ENCODE measurements around the gene ADAMTS6. TPM values are rescaled to one million over a fixed set of nuclear protein-coding genes. Genes with fewer than 3 reads are reported as not detected.

ADAMTS6 gene
- total and polyA plus RNA-seq, 2 of the 13 experiments (the other 11 are each of a cell fraction or from before 2014, with no cell fraction given), result 3.1 to 8.2 TPM

GRCh38 chr5:65252977-65253376 lies 228.7 kb downstream of the ADAMTS6 start:
- FAIRE-seq, result no peak
- 80% methylated on average over 6 of the region's 6 CpGs for whole genome bisulfite sequencing (ENCODE audit: low lambda C conversion rate)
- CTCF ChIA-PET (ENCODE audit: low intra/inter-chr PET ratio, low total read pairs), result no interaction called here

GRCh38 chr5:65248896-65249295 lies 232.8 kb downstream of the ADAMTS6 start:
- DNase-seq (ENCODE audit: low spot score), result no peak
- CTCF ChIA-PET (ENCODE audit: low intra/inter-chr PET ratio, low total read pairs), result no interaction called here
- WGBS (ENCODE audit: low lambda C conversion rate), result 77% methylated on average over 4 of the region's 4 CpGs
- TF ChIP-seq NR2F2 (IDR thresholded peaks at IDR 0.05; ENCODE audit: borderline replicate concordance, low read depth) (no peak), SIX4 (CRISPR knock-in tag; IDR thresholded peaks at IDR 0.05) (no peak), AKNA (CRISPR knock-in tag; IDR thresholded peaks at IDR 0.05; ENCODE audit: borderline replicate concordance) (no peak), XBP1 (CRISPR knock-in tag; IDR thresholded peaks at IDR 0.05) (no peak)

More at GRCh38 chr5:65252977-65253376, 228.7 kb downstream of the ADAMTS6 start:
- ATAC-seq (no peak), DNase-seq (ENCODE audit: low spot score) (no peak)
- Histone ChIP-seq H3K36me3 (replicated peaks in 1 of 2; ENCODE audit: control insufficient read depth in 1 of 2, insufficient read depth in 2 of 2, low read length in 2 of 2) (no peaks in the 10 kb centered on the region), H3K79me2 (ENCODE audit: insufficient read depth, low read length) (no peaks in the 10 kb centered on the region), H4K20me1 (ENCODE audit: insufficient read depth, low read length) (no peaks in the 10 kb centered on the region), H3K9ac (ENCODE audit: insufficient read depth, low read depth, low read length) (no peak overlapping the region), H2AFZ (ENCODE audit: low read length) (no peak overlapping the region), H3K9me3 (ENCODE audit: low read length) (no peaks in the 10 kb centered on the region), H3K4me1 (ENCODE audit: insufficient read depth, low read length) (no peaks in the 10 kb centered on the region), H3K27ac (ENCODE audit: extremely low read length, insufficient read depth, low read length) (no peak overlapping the region), H3K27me3 (ENCODE audit: control insufficient read depth in 1 of 2, insufficient read depth in 2 of 2, low read length in 2 of 2) (no peaks in the 10 kb centered on the region), H3K4me2 (ENCODE audit: low read depth, low read length) (no peak overlapping the region), H3K4me3 (replicated peaks in 1 of 3; ENCODE audit: insufficient read depth in 1 of 3, low read depth in 2 of 3, low read length in 3 of 3) (no peak overlapping the region)
- in situ Hi-C loops (cut with HindIII; ENCODE audit: extremely low pct_ligation_motif_present, low pct_unique_long_range_greater_than_20kb), result no loop called here
- intact Hi-C loops (cut with micrococcal nuclease; ENCODE audit: unreplicated experiment), result no loop called here
- no TSS peak for BruUV-seq (replicated peaks)
- POLR2A ChIA-PET, result no interaction called here
- no peak for TF ChIP-seq EP300 (IDR thresholded peaks at IDR 0.05; ENCODE audit: low read depth in 2 of 2, low read length in 2 of 2)
- no peak for TF ChIP-seq EP300 (CRISPR knock-in tag; IDR thresholded peaks at IDR 0.05; ENCODE audit: borderline replicate concordance)
- no peak for TF ChIP-seq ZNF383 (CRISPR knock-in tag; IDR thresholded peaks at IDR 0.05; ENCODE audit: borderline replicate concordance)
- TF ChIP-seq ZNF275 (CRISPR knock-in tag; IDR thresholded peaks at IDR 0.05; ENCODE audit: borderline replicate concordance), result no peak
- no peak for TF ChIP-seq CAMTA2 (CRISPR knock-in tag; IDR thresholded peaks at IDR 0.05; ENCODE audit: borderline replicate concordance)
- TF ChIP-seq RNF2 (conservative IDR thresholded peaks at IDR 0.05; ENCODE audit: low read depth), result no peak

More at GRCh38 chr5:65248896-65249295, 232.8 kb downstream of the ADAMTS6 start:
- Histone ChIP-seq H2AFZ (ENCODE audit: low read length) (no peak overlapping the region), H3K4me3 (replicated peaks in 1 of 3; ENCODE audit: insufficient read depth in 1 of 3, low read depth in 2 of 3, low read length in 3 of 3) (no peak overlapping the region), H3K9me3 (ENCODE audit: low read length) (no peaks in the 10 kb centered on the region), H3K9ac (ENCODE audit: insufficient read depth, low read depth, low read length) (no peak overlapping the region), H3K27ac (ENCODE audit: extremely low read length, insufficient read depth, low read length) (no peak overlapping the region), H3K36me3 (replicated peaks in 1 of 2; ENCODE audit: control insufficient read depth in 1 of 2, insufficient read depth in 2 of 2, low read length in 2 of 2) (no peaks in the 10 kb centered on the region), H4K20me1 (ENCODE audit: insufficient read depth, low read length) (no peaks in the 10 kb centered on the region), H3K27me3 (ENCODE audit: control insufficient read depth in 1 of 2, insufficient read depth in 2 of 2, low read length in 2 of 2) (no peaks in the 10 kb centered on the region), H3K4me2 (ENCODE audit: low read depth, low read length) (no peak overlapping the region), H3K79me2 (ENCODE audit: insufficient read depth, low read length) (no peaks in the 10 kb centered on the region), H3K4me1 (ENCODE audit: insufficient read depth, low read length) (peaks cover under 1% of the 10 kb centered on the region)
- BruUV-seq (replicated peaks), result no TSS peak
- intact Hi-C loops (cut with micrococcal nuclease; ENCODE audit: unreplicated experiment) (no loop called here), in situ Hi-C loops (cut with HindIII; ENCODE audit: extremely low pct_ligation_motif_present, low pct_unique_long_range_greater_than_20kb) (no loop called here)
- no peak for FAIRE-seq
- POLR2A ChIA-PET, result no interaction called here
- no peak for ATAC-seq
